ENCODE data around the gene UBE2Q1. TPM values are rescaled to one million over a fixed set of nuclear protein-coding genes. Genes with fewer than 3 reads are reported as not detected.

Gene UBE2Q1
- total and polyA plus RNA-seq, 10 of the 15 experiments (the other 5 are each of a cell fraction or from before 2014, with no cell fraction given) = 3.9 to 82.6 (median 24.1) TPM

DNA sequence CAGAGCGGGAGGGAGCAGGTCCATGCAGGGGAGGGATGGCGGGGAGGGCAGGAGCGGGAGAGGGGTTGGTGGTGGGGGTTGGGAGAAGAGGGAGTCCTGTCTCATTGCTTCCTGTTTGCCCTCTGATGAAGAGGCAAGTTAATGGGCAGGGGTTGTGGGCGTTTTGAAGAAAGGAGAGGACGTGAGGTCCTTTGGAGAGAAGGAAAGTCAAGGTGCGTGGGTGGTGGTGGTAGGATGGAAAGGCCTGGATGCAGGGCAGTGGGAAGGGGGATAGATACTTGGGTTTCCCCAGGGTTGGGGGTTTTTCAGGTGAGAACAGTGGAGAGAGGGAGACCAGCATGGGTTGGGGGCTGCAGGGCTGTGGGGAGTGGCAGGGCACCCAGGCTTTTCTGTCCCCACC is 17.2 kb downstream of the UBE2Q1 start:
- ChIA-PET RAD21 (ENCODE audit: unreplicated experiment) (interaction anchor here (2.3 kb wide), 1 partner anchor 61 kb away, joined by 11 read pairs; no protein-coding TSS in a partner anchor), POLR2A (interaction anchor here (0.7 kb wide), 1 partner anchor 486 kb away, joined by 4 read pairs; no protein-coding TSS in a partner anchor), SMC1A (ENCODE audit: uncharacterized antibody, unreplicated experiment) (interaction anchor here (0.9 to 1.0 kb wide), 2 partner anchors 60 to 87 kb away, joined by 3 to 4 read pairs; no protein-coding TSS in a partner anchor), CTCF (interaction anchor here (0.9 to 2.9 kb wide), 2 partner anchors 18 to 61 kb away, joined by 4 to 17 read pairs; no protein-coding TSS in a partner anchor)
- ATAC-seq (no peak), DNase-seq (ENCODE audit: low read depth, low spot score) (no peak), FAIRE-seq (no peak)
- no TSS peak for BruUV-seq (replicated peaks)
- Histone ChIP-seq H3K9ac (ENCODE audit: control insufficient read depth, insufficient read depth, low read length) (no peak overlapping the region), H3K9me3 (replicated peaks; ENCODE audit: control insufficient read depth, insufficient read depth, low read length) (no peaks in the 10 kb centered on the region), H3K79me2 (ENCODE audit: control insufficient read depth, insufficient read depth, low read length) (no peaks in the 10 kb centered on the region), H3K4me1 (ENCODE audit: control insufficient read depth, insufficient read depth, low read length) (no peaks in the 10 kb centered on the region), H2AFZ (ENCODE audit: control insufficient read depth, low read depth, low read length) (no peak overlapping the region), H3K4me3 (no peak overlapping the region), H4K20me1 (ENCODE audit: control insufficient read depth, insufficient read depth) (no peaks in the 10 kb centered on the region), H3K27me3 (replicated peaks in 1 of 2; ENCODE audit: control insufficient read depth in 2 of 2, insufficient read depth in 2 of 2, low read length in 1 of 2) (peaks cover 3% of the 10 kb centered on the region in 2 experiments; a peak in 2 of 4 replicates), H3K27ac (ENCODE audit: control insufficient read depth, insufficient read depth) (no peak overlapping the region), H3K4me2 (ENCODE audit: control insufficient read depth, insufficient read depth) (no peak overlapping the region), H3K36me3 (ENCODE audit: control insufficient read depth in 2 of 2, insufficient read depth in 2 of 2, low read length in 1 of 2) (no peaks in the 10 kb centered on the region)
- intact Hi-C loops (cut with micrococcal nuclease; ENCODE audit: unreplicated experiment) (no loop called here), in situ Hi-C loops (cut with MboI) (no loop called here)
- 11% methylated on average over 3 of the region's 6 CpGs for WGBS (ENCODE audit: insufficient coverage, insufficient replicate concordance, low lambda C conversion rate, missing lambda C conversion rate)
- TF ChIP-seq RUNX3 (IDR thresholded peaks at IDR 0.05; ENCODE audit: low read length) = no peak
- TF ChIP-seq USF1 (IDR thresholded peaks at IDR 0.05; ENCODE audit: borderline replicate concordance, extremely low read length, insufficient read depth, low read depth, low read length) = no peak
- TF ChIP-seq CHD1 (IDR thresholded peaks at IDR 0.05; ENCODE audit: low read depth, low read length) = no peak
- no peak for TF ChIP-seq DPF2 (IDR thresholded peaks at IDR 0.05)
- no peak for TF ChIP-seq SREBF1 (IDR thresholded peaks at IDR 0.05; ENCODE audit: low read length)
- no peak for TF ChIP-seq ZNF207 (IDR thresholded peaks at IDR 0.05; ENCODE audit: borderline replicate concordance)
- no peak for TF ChIP-seq SIX5 (IDR thresholded peaks at IDR 0.05; ENCODE audit: low read depth, low read length, severe bottlenecking)
- no peak for TF ChIP-seq ETV6 (conservative IDR thresholded peaks at IDR 0.05 in 1 of 2, IDR thresholded peaks at IDR 0.05 in 1 of 2; ENCODE audit: borderline replicate concordance in 1 of 2, low read depth in 1 of 2)

All from GM12878 (cell line).